ENCODE results near the gene MEX3C. TPM values are rescaled to one million over a fixed set of nuclear protein-coding genes. Genes with fewer than 3 reads are reported as not detected.

The MEX3C gene
- polyA plus RNA-seq, 1 donor from 2014 or later: 58.6 TPM

DNA sequence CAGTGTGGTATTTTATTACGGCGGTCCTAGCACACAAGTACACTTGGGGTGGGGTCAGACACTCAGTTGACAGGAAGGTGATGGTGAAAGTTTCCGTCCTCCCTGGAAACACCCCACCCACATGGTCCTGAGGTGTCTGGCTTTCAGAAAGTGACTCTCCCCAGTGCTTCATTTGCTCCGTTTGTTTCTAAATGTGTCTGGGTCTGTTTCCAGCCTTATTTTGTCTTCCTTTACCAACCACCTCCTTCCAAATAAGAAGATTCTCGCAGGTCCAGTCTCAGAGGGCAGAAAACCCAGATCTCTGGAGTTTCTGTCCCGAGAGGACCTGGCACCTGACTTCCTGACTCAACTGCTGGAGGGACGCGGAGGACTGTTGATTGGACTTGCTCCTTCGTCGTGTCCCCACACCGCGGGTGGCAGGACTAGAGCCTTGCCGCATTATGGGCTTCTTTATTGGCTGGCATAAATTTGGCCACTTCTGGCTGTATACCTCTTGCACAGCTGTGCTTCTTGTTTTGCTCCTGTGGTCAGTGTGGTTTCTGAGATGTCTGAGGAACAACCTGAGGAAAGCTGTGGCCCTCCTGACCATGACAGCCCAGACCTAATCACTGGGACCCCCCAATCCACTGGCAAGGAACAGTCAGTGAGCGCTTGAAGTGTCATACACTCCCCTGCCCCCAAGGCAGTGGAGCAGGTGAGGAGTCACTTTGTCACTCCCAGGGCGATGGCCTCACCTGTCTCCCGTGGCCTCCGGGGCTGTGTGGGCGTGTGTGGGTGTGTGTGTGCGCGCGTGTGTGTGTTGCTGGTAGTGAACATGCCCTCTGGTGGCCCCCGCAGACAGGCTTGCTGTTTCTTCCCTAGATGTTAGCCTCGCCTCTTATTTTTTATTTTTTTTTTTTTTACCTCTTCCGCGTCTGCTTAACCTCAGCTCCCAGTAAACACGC, 45.6 kb downstream of the MEX3C start:
- no peaks in the 10 kb centered on the region for H4K20me1 ChIP-seq (ENCODE audit: insufficient read depth)
- H3K27me3 ChIP-seq (ENCODE audit: insufficient read depth, low read depth, low read length): no peaks in the 10 kb centered on the region
- no peaks in the 10 kb centered on the region for H3K79me2 ChIP-seq (replicated peaks; ENCODE audit: insufficient read depth, low read length)
- H3K9me2 ChIP-seq (ENCODE audit: insufficient read depth, low read length): no peaks in the 10 kb centered on the region
- TF ChIP-seq MXI1 (conservative IDR thresholded peaks at IDR 0.05; ENCODE audit: poor library complexity, severe bottlenecking) (no peak), CTCF (IDR thresholded peaks at IDR 0.05; ENCODE audit: poor library complexity, severe bottlenecking) (no peak), SMC3 (conservative IDR thresholded peaks at IDR 0.05; ENCODE audit: poor library complexity) (no peak), EZH2 (IDR thresholded peaks at IDR 0.05; ENCODE audit: borderline replicate concordance, insufficient read depth, low read length, poor library complexity, severe bottlenecking) (no peak), TAF1 (IDR thresholded peaks at IDR 0.05; ENCODE audit: low read depth) (no peak), RAD21 (conservative IDR thresholded peaks at IDR 0.05) (no peak), EP300 (conservative IDR thresholded peaks at IDR 0.05; ENCODE audit: poor library complexity, severe bottlenecking) (no peak), POLR2AphosphoS5 (IDR thresholded peaks at IDR 0.05) (no peak)
- TF ChIP-seq, protein P1, sequence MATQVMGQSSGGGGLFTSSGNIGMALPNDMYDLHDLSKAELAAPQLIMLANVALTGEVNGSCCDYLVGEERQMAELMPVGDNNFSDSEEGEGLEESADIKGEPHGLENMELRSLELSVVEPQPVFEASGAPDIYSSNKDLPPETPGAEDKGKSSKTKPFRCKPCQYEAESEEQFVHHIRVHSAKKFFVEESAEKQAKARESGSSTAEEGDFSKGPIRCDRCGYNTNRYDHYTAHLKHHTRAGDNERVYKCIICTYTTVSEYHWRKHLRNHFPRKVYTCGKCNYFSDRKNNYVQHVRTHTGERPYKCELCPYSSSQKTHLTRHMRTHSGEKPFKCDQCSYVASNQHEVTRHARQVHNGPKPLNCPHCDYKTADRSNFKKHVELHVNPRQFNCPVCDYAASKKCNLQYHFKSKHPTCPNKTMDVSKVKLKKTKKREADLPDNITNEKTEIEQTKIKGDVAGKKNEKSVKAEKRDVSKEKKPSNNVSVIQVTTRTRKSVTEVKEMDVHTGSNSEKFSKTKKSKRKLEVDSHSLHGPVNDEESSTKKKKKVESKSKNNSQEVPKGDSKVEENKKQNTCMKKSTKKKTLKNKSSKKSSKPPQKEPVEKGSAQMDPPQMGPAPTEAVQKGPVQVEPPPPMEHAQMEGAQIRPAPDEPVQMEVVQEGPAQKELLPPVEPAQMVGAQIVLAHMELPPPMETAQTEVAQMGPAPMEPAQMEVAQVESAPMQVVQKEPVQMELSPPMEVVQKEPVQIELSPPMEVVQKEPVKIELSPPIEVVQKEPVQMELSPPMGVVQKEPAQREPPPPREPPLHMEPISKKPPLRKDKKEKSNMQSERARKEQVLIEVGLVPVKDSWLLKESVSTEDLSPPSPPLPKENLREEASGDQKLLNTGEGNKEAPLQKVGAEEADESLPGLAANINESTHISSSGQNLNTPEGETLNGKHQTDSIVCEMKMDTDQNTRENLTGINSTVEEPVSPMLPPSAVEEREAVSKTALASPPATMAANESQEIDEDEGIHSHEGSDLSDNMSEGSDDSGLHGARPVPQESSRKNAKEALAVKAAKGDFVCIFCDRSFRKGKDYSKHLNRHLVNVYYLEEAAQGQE (IDR thresholded peaks at IDR 0.05; ENCODE audit: borderline replicate concordance): no peak
- no peaks in the 10 kb centered on the region for H3K9me3 ChIP-seq (ENCODE audit: low read length)
- H3F3A ChIP-seq (ENCODE audit: insufficient read depth, low read length, poor library complexity, severe bottlenecking): no peaks in the 10 kb centered on the region
- no peak overlapping the region for H3K4me2 ChIP-seq (ENCODE audit: low read length)
- H2AFZ ChIP-seq (ENCODE audit: low read depth, low read length): no peak overlapping the region
- no peak overlapping the region for H3K4me3 ChIP-seq (ENCODE audit: low read length)
- no peak overlapping the region for H3K9ac ChIP-seq (ENCODE audit: low read length)
- H3K36me3 ChIP-seq (ENCODE audit: insufficient read depth, low read length): no peaks in the 10 kb centered on the region
- no peak overlapping the region for H3K27ac ChIP-seq (ENCODE audit: low read length)

DNA sequence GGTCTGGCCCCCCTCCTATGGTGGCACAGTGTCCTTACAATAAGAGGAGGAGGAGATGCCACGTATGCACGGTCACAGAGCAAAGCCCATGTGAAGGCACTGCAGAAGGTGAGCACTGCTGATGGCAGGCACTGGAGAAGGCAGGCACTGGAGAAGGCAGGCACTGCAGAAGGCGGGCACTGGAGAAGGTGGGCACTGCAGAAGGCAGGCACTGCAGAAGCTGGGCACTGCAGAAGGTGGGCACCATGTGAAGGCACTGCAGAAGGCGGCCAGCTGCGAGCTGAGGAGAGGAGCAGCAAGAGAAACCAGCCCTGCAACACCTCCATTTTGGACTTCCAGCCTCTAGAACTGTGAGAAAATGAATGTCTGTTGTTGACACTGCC, 46.3 kb downstream of the MEX3C start:
- H3K36me3 ChIP-seq (ENCODE audit: insufficient read depth, low read length): no peaks in the 10 kb centered on the region
- H2AFZ ChIP-seq (ENCODE audit: low read depth, low read length): no peak overlapping the region
- no peak overlapping the region for H3K4me2 ChIP-seq (ENCODE audit: low read length)
- no peak overlapping the region for H3K4me3 ChIP-seq (ENCODE audit: low read length)
- H3K9ac ChIP-seq (ENCODE audit: low read length): no peak overlapping the region
- TF ChIP-seq MXI1 (conservative IDR thresholded peaks at IDR 0.05; ENCODE audit: poor library complexity, severe bottlenecking) (no peak), CTCF (IDR thresholded peaks at IDR 0.05; ENCODE audit: poor library complexity, severe bottlenecking) (no peak), SMC3 (conservative IDR thresholded peaks at IDR 0.05; ENCODE audit: poor library complexity) (no peak), EP300 (conservative IDR thresholded peaks at IDR 0.05; ENCODE audit: poor library complexity, severe bottlenecking) (no peak), RAD21 (conservative IDR thresholded peaks at IDR 0.05) (no peak), TAF1 (IDR thresholded peaks at IDR 0.05; ENCODE audit: low read depth) (no peak), POLR2AphosphoS5 (IDR thresholded peaks at IDR 0.05) (no peak), EZH2 (IDR thresholded peaks at IDR 0.05; ENCODE audit: borderline replicate concordance, insufficient read depth, low read length, poor library complexity, severe bottlenecking) (no peak)
- TF ChIP-seq, protein P1 (IDR thresholded peaks at IDR 0.05; ENCODE audit: borderline replicate concordance): no peak
- H3K79me2 ChIP-seq (replicated peaks; ENCODE audit: insufficient read depth, low read length): no peaks in the 10 kb centered on the region
- H3F3A ChIP-seq (ENCODE audit: insufficient read depth, low read length, poor library complexity, severe bottlenecking): no peaks in the 10 kb centered on the region
- H3K9me3 ChIP-seq (ENCODE audit: low read length): no peaks in the 10 kb centered on the region
- H4K20me1 ChIP-seq (ENCODE audit: insufficient read depth): no peaks in the 10 kb centered on the region
- no peaks in the 10 kb centered on the region for H3K27me3 ChIP-seq (ENCODE audit: insufficient read depth, low read depth, low read length)
- H3K27ac ChIP-seq (ENCODE audit: low read length): no peak overlapping the region
- H3K9me2 ChIP-seq (ENCODE audit: insufficient read depth, low read length): no peaks in the 10 kb centered on the region

Measured in neural cell (in vitro differentiated cells).